GM12878 (cell line): ENCODE data around the gene EWSR1. TPM values are rescaled to one million over a fixed set of nuclear protein-coding genes. Genes with fewer than 3 reads are reported as not detected.

Source experiments
- ATAC-seq: fragments of 200-7000 bp; cut with Tn5 transposase; 3 replicates; pipeline ENCODE4 v1.9.1; 2020; ENCODE audit warnings: mild to moderate bottlenecking, moderate library complexity
- BruUV-seq: library from RNA; stranded (reverse); fragments of 400-500 nt; replicated peaks from 2 replicates; lab custom pipeline; 2021; lab: Mats Ljungman, UMichigan
- CTCF ChIA-PET: fragments of 300-600 bp; sonication (Branson Sonifier 250); formaldehyde crosslinking; extraction: SDS; loops from one replicate; lab custom pipeline; 2021; ENCODE audit warnings: inconsistent platforms; lab: Yijun Ruan, JAX
- POLR2A ChIA-PET: fragments of 350-600 bp; formaldehyde crosslinking; extraction: SDS; loops from one replicate; lab custom pipeline; 2021; ENCODE audit warnings: inconsistent platforms; lab: Charles Lee
- RAD21 ChIA-PET: fragments of 300-600 bp; sonication (Branson Sonifier 250); formaldehyde crosslinking; loops from one replicate; lab custom pipeline; 2023; ENCODE audit warnings: antibody characterized with exemption; ENCODE audit not compliant: unreplicated experiment; lab: Charles Lee
- SMC1A ChIA-PET: fragments of 300-600 bp; sonication (Branson Sonifier 250); formaldehyde crosslinking; loops from one replicate; lab custom pipeline; 2023; ENCODE audit not compliant: unreplicated experiment, uncharacterized antibody; lab: Charles Lee
- DNase-seq: peaks from one replicate; pipeline ENCODE4 v3.0.0-alpha.2; 2011; ENCODE audit warnings: low read depth, low spot score
- FAIRE-seq: peaks from 3 replicates; lab custom pipeline; 2011; peaks lifted over from hg19 to GRCh38; lab: Jason Lieb, UNC
- H2AFZ ChIP-seq: 2 replicates; pipeline ENCODE4 v1.6.0; 2011; ENCODE audit warnings: low read depth, low read length, control low read depth; ENCODE audit not compliant: control insufficient read depth
- H3K27ac ChIP-seq: 2 replicates; pipeline ENCODE4 v1.5.1; 2011; ENCODE audit warnings: control low read depth; ENCODE audit not compliant: control insufficient read depth, insufficient read depth
- H3K27me3 ChIP-seq, 2 experiments: replicated peaks in 1 of 2; 2 replicates each; pipeline versions ENCODE4 v1.6.0 to v1.6.1; 2011; ENCODE audit warnings: low read length in 1 of 2; ENCODE audit not compliant: control insufficient read depth in 2 of 2, insufficient read depth in 2 of 2
- H3K36me3 ChIP-seq, 2 experiments: 2 replicates each; pipeline ENCODE4 v1.5.1; 2011; ENCODE audit warnings: low read length in 1 of 2; ENCODE audit not compliant: control insufficient read depth in 2 of 2, insufficient read depth in 2 of 2
- H3K4me1 ChIP-seq: 2 replicates; pipeline ENCODE4 v1.6.1; 2011; ENCODE audit warnings: mild to moderate bottlenecking, low read length, moderate library complexity, mixed read lengths; ENCODE audit not compliant: control insufficient read depth, insufficient read depth
- H3K4me2 ChIP-seq: 2 replicates; pipeline ENCODE4 v1.6.0; 2011; ENCODE audit warnings: control low read depth; ENCODE audit not compliant: control insufficient read depth, insufficient read depth
- H3K4me3 ChIP-seq: fragments of 200-600 bp; sonication (generic); 2 replicates; pipeline ENCODE4 v1.5.1; 2016
- H3K79me2 ChIP-seq: 2 replicates; pipeline ENCODE4 v1.6.0; 2011; ENCODE audit warnings: low read length; ENCODE audit not compliant: control insufficient read depth, insufficient read depth
- H3K9ac ChIP-seq: 2 replicates; pipeline ENCODE4 v1.8.0; 2011; ENCODE audit warnings: low read length, control low read depth, mixed read lengths; ENCODE audit not compliant: control insufficient read depth, insufficient read depth
- H3K9me3 ChIP-seq: replicated peaks from 3 replicates; pipeline ENCODE4 v1.5.1; 2011; ENCODE audit warnings: mild to moderate bottlenecking, low read length; ENCODE audit not compliant: control insufficient read depth, insufficient read depth
- H4K20me1 ChIP-seq: 2 replicates; pipeline ENCODE4 v1.6.0; 2011; ENCODE audit not compliant: control insufficient read depth, insufficient read depth
- HCFC1 ChIP-seq: fragments of 150-350 bp; IDR thresholded peaks from 2 replicates; pipeline ENCODE4 v1.6.1; 2014; ENCODE audit warnings: low read length
- HDAC6 ChIP-seq: fragments of 200-600 bp; sonication (generic); IDR thresholded peaks from one replicate; pipeline ENCODE4 v1.8.0; 2017; ENCODE audit warnings: antibody characterized with exemption; ENCODE audit not compliant: unreplicated experiment
- JUNB ChIP-seq: IDR thresholded peaks from 2 replicates; pipeline ENCODE4 v1.6.1; 2016; ENCODE audit warnings: antibody characterized with exemption, mild to moderate bottlenecking
- MTA3 ChIP-seq: IDR thresholded peaks from 2 replicates; pipeline ENCODE4 v1.6.1; 2012; ENCODE audit warnings: low read length, inconsistent platforms, borderline replicate concordance
- POU2F2 ChIP-seq: IDR thresholded peaks from 3 replicates; pipeline ENCODE4 v1.6.1; 2011; ENCODE audit warnings: low read depth, mild to moderate bottlenecking, low read length, borderline replicate concordance
- RCOR1 ChIP-seq: conservative IDR thresholded peaks from 2 replicates; pipeline ENCODE4 v1.6.1; 2012; ENCODE audit warnings: low read depth, low read length, improper control_type of control experiment
- SPI1 ChIP-seq: IDR thresholded peaks from 2 replicates; pipeline ENCODE4 v1.6.1; 2011; ENCODE audit warnings: low read depth, mild to moderate bottlenecking, low read length, moderate library complexity, borderline replicate concordance; ENCODE audit not compliant: insufficient read depth
- SUZ12 ChIP-seq: fragments of 200-600 bp; sonication (generic); IDR thresholded peaks from one replicate; pipeline ENCODE4 v1.6.1; 2018; ENCODE audit warnings: antibody characterized with exemption, mild to moderate bottlenecking; ENCODE audit not compliant: unreplicated experiment
- USF2 ChIP-seq: IDR thresholded peaks from 2 replicates; pipeline ENCODE4 v1.6.1; 2011; ENCODE audit warnings: low read depth, low read length, improper control_type of control experiment, borderline replicate concordance
- ZNF622 ChIP-seq: fragments of 450-650 bp; IDR thresholded peaks from 2 replicates; pipeline ENCODE4 v1.6.1; 2017; ENCODE audit warnings: mild to moderate bottlenecking, inconsistent platforms
- ZNF687 ChIP-seq: fragments of 450-650 bp; IDR thresholded peaks from 2 replicates; pipeline ENCODE4 v1.6.1; 2017; ENCODE audit warnings: mild to moderate bottlenecking, moderate library complexity
- WGBS: methylation state at CpG from one replicate; pipeline ENCODE4 v1.1.6; 2016; ENCODE audit warnings: low lambda C conversion rate; ENCODE audit not compliant: insufficient replicate concordance, insufficient coverage; ENCODE audit errors: missing lambda C conversion rate; 5-methylcytosine and 5-hydroxymethylcytosine counted together
- in situ Hi-C: fragments of 300-500 bp; cut with MboI; formaldehyde crosslinking; loops from 9 replicates; pipeline ENCODE4 v1.14.3; 2018; ENCODE audit warnings: mixed read lengths
- intact Hi-C: fragments of 100-400 bp; cut with micrococcal nuclease; formaldehyde crosslinking; loops from one replicate; pipeline ENCODE4 v1.14.2; 2022; ENCODE audit not compliant: unreplicated experiment
- polyA plus RNA-seq, 11 experiments: library from polyadenylated mRNA; depleted of rRNA in 4 of 11; unstranded in 6 of 11; stranded (reverse) in 5 of 11; fragments of >200 nt; fragmentation: Nextera tagmentation in 4 of 11; fragmentation: Illumina TruSeq in 1 of 11; extraction: Ambion mirVana in 4 of 11; extraction: Trizol in 1 of 11; gene quantifications; 1 replicate in 1 of 11; 2 replicates in 10 of 11; pipeline versions ENCODE4 v1.2.1 to v1.2.3, GENCODE V29; 2011 to 2016; ENCODE audit warnings: inconsistent platforms in 2 of 11, missing spikeins in 2 of 11, low read depth in 1 of 11
- total RNA-seq, 4 experiments: library from RNA; depleted of rRNA in 3 of 4; stranded (reverse); fragments of >200 nt in 3 of 4; fragmentation: Illumina TruSeq in 1 of 4; extraction: Trizol in 1 of 4; gene quantifications; 2 replicates each; pipeline versions ENCODE4 v1.2.1 to v1.2.3, GENCODE V29; 2013 to 2021
- TF ChIP-seq, protein P1 (sequence below): IDR thresholded peaks from 2 replicates; pipeline ENCODE4 v1.6.1; 2012; ENCODE audit warnings: low read depth, low read length, improper control_type of control experiment

EWSR1 gene
- total and polyA plus RNA-seq, 10 of the 15 experiments (the other 5 are each of a cell fraction or from before 2014, with no cell fraction given), result 130 to 480 (median 356) TPM

DNA sequence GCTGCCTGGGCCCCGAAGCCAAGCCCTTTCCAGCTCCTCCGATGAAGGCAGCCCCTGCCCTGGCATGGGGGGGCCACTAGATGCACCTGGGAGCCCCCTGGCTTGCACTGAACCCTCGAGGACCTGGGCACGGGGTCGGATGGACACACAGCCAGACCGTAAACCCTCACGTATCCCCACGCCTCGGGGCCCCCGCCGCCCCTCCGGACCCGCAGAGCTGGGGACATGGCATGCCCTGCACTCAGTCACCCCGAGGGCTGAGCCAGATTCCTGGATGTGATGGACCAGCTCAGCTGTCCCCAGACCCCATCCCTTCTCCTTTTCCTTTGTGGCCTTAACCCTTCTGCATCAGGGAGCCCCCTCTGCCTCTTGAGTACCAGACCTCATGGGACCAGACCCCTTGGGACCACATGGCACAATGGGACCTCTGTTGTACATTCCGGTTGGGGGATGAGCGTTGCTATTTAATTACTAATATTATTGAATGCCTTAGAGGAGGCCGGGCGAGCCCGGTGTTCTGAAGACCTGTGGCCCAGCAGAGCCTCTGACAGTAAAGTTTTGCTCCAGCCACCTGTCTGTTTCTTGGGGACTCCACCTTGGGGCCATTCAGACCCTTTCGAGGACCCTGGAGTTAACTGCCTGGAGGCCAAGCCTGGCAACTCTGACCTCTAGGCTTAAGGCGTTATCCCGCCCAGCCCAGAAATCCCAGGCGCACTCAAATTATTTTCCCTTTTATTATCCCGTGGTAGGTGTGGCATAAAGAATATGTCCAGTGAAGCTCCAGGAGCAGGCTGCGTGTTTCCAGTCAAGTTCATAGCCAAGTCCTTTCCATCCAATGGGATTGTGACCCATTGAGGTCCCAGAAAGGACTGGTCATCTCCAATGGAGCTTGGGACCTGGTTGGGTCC lies 44.4 kb downstream of the EWSR1 start (continued):
- TF ChIP-seq ZNF687 (no peak), JUNB (no peak), SUZ12 (no peak), USF2 (no peak), POU2F2 (no peak)

- WGBS, result 57% methylated on average over 44 of the region's 44 CpGs
- BruUV-seq, result no TSS peak
- Histone ChIP-seq H3K79me2 (no peaks in the 10 kb centered on the region), H3K27ac (no peak overlapping the region), H2AFZ (no peak overlapping the region), H3K4me3 (no peak overlapping the region), H3K9me3 (no peaks in the 10 kb centered on the region), H3K4me1 (no peaks in the 10 kb centered on the region), H3K36me3 (no peaks in the 10 kb centered on the region), H4K20me1 (no peaks in the 10 kb centered on the region), H3K27me3 (peaks cover 7 to 9% of the 10 kb centered on the region in 2 experiments; a peak in 3 of 4 replicates), H3K9ac (no peak overlapping the region), H3K4me2 (no peak overlapping the region)
- ChIA-PET CTCF (interaction anchor here (0.7 kb wide), 1 partner anchor 31 kb away, joined by 4 read pairs; no protein-coding TSS in a partner anchor), POLR2A (no interaction called here), SMC1A (no interaction called here), RAD21 (interaction anchor here (1.0 kb wide), 1 partner anchor 241 kb away, joined by 4 read pairs; the partner anchor contains the start of gene KREMEN1)
- DNase-seq (no peak), FAIRE-seq (no peak), ATAC-seq (peak; percentile 47)
- in situ Hi-C loops (no loop called here), intact Hi-C loops (no loop called here)
- TF ChIP-seq MTA3 (no peak), HCFC1 (no peak), HDAC6 (peak; percentile 73), ZNF622 (no peak), RCOR1 (no peak), ZNF687 (no peak), SPI1 (no peak)
- TF ChIP-seq, protein P1, sequence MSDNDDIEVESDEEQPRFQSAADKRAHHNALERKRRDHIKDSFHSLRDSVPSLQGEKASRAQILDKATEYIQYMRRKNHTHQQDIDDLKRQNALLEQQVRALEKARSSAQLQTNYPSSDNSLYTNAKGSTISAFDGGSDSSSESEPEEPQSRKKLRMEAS, result no peak
Observed at GRCh38 chr22:29313126-29313575, 45.1 kb downstream of the EWSR1 start.
